Calu3 (cell line): ENCODE results near the gene MGP. TPM values are rescaled to one million over a fixed set of nuclear protein-coding genes. Genes with fewer than 3 reads are reported as not detected.

Source experiments
- BruUV-seq: library from RNA; stranded (reverse); fragments of 400-500 nt; replicated peaks from 2 replicates; lab custom pipeline; 2021; lab: Mats Ljungman, UMichigan
- CTCF ChIA-PET: fragments of 300-600 bp; sonication (Branson Sonifier 250); formaldehyde crosslinking; loops from one replicate; lab custom pipeline; 2022; ENCODE audit warnings: antibody characterized with exemption; lab: Charles Lee
- DNase-seq: peaks from one replicate; pipeline ENCODE4 v3.0.0; 2022
- H3K27ac Mint-ChIP-seq: one replicate; pipeline ENCODE4 v1.8.0; 2022; ENCODE audit warnings: mixed read lengths; ENCODE audit not compliant: unreplicated experiment
- H3K27me3 Mint-ChIP-seq: one replicate; pipeline ENCODE4 v1.8.0; 2022; ENCODE audit warnings: mixed read lengths; ENCODE audit not compliant: unreplicated experiment
- H3K36me3 Mint-ChIP-seq: one replicate; pipeline ENCODE4 v1.8.0; 2022; ENCODE audit warnings: mild to moderate bottlenecking, moderate library complexity, mixed read lengths; ENCODE audit not compliant: insufficient read depth, unreplicated experiment
- H3K4me1 Mint-ChIP-seq: one replicate; pipeline ENCODE4 v1.8.0; 2022; ENCODE audit warnings: mild to moderate bottlenecking, low read depth, mixed read lengths; ENCODE audit not compliant: unreplicated experiment
- H3K4me3 Mint-ChIP-seq: one replicate; pipeline ENCODE4 v1.8.0; 2022; ENCODE audit warnings: mild to moderate bottlenecking, low read depth, moderate library complexity, mixed read lengths; ENCODE audit not compliant: unreplicated experiment
- H3K9me3 Mint-ChIP-seq: one replicate; pipeline ENCODE4 v1.8.0; 2022; ENCODE audit warnings: low read depth, mixed read lengths; ENCODE audit not compliant: unreplicated experiment
- intact Hi-C: fragments of 100-400 bp; cut with micrococcal nuclease; formaldehyde crosslinking; loops from one replicate; pipeline ENCODE4 v1.10.0; 2022; ENCODE audit not compliant: unreplicated experiment
- total RNA-seq: library from RNA; stranded (reverse); gene quantifications from 2 replicates; pipeline ENCODE4 v1.2.3, GENCODE V29; 2022
- TF ChIP-seq, protein P1 (sequence below): fragments of 200-600 bp; IDR thresholded peaks from one replicate; pipeline ENCODE4 v1.8.0; 2022; ENCODE audit warnings: antibody characterized with exemption; ENCODE audit not compliant: unreplicated experiment

Gene MGP
- total RNA-seq, 1 experiment from 2014 or later: not detected

DNA sequence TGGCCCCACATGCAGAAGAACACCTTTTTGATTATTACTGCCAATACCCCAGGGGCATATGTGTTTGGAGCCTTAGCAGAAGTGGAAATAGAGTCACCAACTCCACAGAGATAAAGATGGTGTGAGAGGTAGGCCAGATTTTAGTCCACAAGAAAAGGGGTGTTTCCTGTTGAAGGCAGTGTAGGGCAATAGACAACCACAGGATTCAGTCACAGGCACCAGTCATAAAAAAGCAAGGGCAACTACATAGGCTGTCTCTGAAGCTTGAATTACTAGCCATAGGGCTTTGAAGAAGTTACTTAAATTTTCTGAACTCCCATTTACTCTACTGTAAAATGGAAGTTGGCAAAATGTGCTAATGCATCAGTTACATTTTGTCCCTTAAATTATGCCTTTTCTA lies 33.8 kb upstream of the MGP start:
- DNase-seq: no peak
- no TSS peak for BruUV-seq
- Mint-ChIP-seq H3K4me1 (peaks cover 2% of the 10 kb centered on the region), H3K9me3 (no peaks in the 10 kb centered on the region), H3K27ac (no peak overlapping the region), H3K27me3 (no peaks in the 10 kb centered on the region), H3K4me3 (no peak overlapping the region), H3K36me3 (no peaks in the 10 kb centered on the region)
- intact Hi-C loops: no loop called here
- TF ChIP-seq, protein P1, sequence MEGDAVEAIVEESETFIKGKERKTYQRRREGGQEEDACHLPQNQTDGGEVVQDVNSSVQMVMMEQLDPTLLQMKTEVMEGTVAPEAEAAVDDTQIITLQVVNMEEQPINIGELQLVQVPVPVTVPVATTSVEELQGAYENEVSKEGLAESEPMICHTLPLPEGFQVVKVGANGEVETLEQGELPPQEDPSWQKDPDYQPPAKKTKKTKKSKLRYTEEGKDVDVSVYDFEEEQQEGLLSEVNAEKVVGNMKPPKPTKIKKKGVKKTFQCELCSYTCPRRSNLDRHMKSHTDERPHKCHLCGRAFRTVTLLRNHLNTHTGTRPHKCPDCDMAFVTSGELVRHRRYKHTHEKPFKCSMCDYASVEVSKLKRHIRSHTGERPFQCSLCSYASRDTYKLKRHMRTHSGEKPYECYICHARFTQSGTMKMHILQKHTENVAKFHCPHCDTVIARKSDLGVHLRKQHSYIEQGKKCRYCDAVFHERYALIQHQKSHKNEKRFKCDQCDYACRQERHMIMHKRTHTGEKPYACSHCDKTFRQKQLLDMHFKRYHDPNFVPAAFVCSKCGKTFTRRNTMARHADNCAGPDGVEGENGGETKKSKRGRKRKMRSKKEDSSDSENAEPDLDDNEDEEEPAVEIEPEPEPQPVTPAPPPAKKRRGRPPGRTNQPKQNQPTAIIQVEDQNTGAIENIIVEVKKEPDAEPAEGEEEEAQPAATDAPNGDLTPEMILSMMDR: no peak
- CTCF ChIA-PET: no interaction called here

GRCh38 chr12:14915736-14916135 lies 30.1 kb upstream of the MGP start:
- Mint-ChIP-seq H3K4me1 (peaks cover 31% of the 10 kb centered on the region), H3K4me3 (no peak overlapping the region), H3K9me3 (no peaks in the 10 kb centered on the region), H3K27me3 (no peaks in the 10 kb centered on the region), H3K27ac (no peak overlapping the region), H3K36me3 (peaks cover 1% of the 10 kb centered on the region)
- no peak for DNase-seq
- intact Hi-C loops: no loop called here
- TF ChIP-seq, protein P1: no peak
- CTCF ChIA-PET: no interaction called here
- no TSS peak for BruUV-seq

DNA sequence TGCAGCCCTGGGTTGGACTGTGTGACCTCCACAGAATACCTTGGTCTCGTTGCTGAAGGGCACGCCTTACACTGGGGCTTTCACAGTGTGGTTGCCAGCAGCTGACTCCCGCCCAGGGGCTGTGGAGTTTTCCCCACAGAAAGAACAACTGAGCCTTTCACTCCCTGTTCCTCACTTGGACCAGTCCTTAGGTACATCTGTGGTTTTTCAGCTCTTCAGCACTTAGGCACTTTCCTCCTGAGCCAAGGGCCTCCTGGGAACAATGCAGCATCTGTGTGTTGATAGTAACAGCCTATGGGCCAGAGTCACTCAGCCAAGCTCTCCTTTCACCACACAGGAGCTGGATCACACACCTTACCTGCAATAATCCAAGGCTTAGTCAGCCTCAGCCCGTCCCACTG lies 27.7 kb upstream of the MGP start:
- H3K9me3 Mint-ChIP-seq: peaks cover 1% of the 10 kb centered on the region
- H3K4me1 Mint-ChIP-seq: peaks cover 42% of the 10 kb centered on the region
- peak; percentile 71 for DNase-seq
- no peak overlapping the region for H3K27ac Mint-ChIP-seq
- CTCF ChIA-PET: interaction anchor here (0.5 to 1.3 kb wide), 5 partner anchors 8 to 361 kb away, joined by 3 to 4 read pairs (median 4); partner anchors contain the start of genes C12orf60 and WBP11
- no TSS peak for BruUV-seq
- TF ChIP-seq, protein P1: no peak
- intact Hi-C loops: no loop called here
- peaks cover 6% of the 10 kb centered on the region for H3K36me3 Mint-ChIP-seq
- no peak overlapping the region for H3K4me3 Mint-ChIP-seq
- no peaks in the 10 kb centered on the region for H3K27me3 Mint-ChIP-seq

DNA sequence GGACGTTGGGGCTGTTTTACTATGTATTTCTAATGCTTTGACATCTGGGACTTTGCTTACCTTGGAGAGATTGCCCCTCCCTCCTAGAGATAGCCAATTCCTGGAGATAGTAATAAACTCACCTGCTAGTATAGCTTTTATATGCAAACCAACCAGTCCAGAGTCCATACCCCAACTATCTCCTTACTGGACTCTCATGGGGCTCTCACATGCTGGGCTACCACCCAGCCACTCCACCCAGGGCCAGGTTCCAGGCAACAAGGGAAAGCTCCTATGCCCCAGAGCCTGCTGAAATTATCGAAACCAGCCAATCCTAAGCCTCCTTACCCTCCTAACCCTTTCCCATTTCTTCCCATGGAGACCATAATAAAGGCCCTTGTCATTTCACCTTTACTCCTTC lies 25.5 kb upstream of the MGP start:
- DNase-seq: no peak
- peaks cover 42% of the 10 kb centered on the region for H3K4me1 Mint-ChIP-seq
- H3K27ac Mint-ChIP-seq: peak overlapping the region; percentile 88
- peaks cover 3% of the 10 kb centered on the region for H3K9me3 Mint-ChIP-seq
- CTCF ChIA-PET: no interaction called here
- no peak overlapping the region for H3K4me3 Mint-ChIP-seq
- no peaks in the 10 kb centered on the region for H3K27me3 Mint-ChIP-seq
- no TSS peak for BruUV-seq
- intact Hi-C loops: no loop called here
- H3K36me3 Mint-ChIP-seq: peaks cover 6% of the 10 kb centered on the region
- TF ChIP-seq, protein P1: no peak
